ENCODE results near the gene ATP2B2. TPM values are rescaled to one million over a fixed set of nuclear protein-coding genes. Genes with fewer than 3 reads are reported as not detected.
A peak's percentile ranks its signal among the peaks of the same experiment; 100 is the strongest.

The ATP2B2 gene
- total RNA-seq, 1 donor: 0.27 TPM

DNA sequence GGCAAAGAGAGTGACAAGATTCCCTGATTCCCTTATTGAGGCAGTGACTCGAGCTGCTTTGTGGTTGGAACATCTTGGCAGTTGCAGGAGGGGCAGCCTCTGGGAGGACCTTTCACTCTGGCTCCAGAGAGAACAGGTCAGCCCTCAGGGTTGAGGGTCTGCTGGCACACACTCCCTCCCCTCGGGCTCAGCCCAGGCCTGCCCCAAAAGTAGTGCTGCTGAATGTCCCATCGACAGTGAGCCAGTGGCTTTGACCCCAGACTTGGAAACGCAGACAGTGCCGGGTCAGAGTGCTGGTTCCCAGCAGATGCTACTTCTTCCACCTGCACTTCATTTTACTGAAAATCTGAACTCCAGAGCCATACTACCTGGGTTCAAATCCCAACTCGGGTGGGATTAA lies 25.6 kb upstream of the ATP2B2 start:
- no peak for DNase-seq (ENCODE audit: low read depth in 2 of 3, low spot score in 2 of 3)

DNA sequence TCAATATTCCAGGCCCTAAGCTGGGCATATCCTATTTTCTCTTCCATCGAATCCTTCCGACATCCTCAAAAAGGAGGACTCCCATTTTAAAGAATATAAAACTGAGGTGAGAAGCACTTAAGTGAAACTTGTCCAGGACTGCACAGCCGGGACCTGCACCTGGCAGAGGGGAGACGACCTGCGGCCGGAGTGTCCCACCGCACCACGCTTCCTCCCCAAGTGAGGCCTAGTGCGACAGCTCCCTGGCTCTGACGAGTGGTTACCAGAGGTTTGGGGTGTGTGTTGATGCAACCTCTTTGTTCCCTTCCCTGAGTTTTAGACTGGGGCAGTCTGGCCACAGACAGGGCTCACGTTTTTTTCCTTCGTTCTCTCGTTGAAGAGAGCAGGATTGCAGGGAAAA lies 24.9 kb upstream of the ATP2B2 start:
- DNase-seq (ENCODE audit: low read depth in 2 of 3, low spot score in 2 of 3): no peak

DNA sequence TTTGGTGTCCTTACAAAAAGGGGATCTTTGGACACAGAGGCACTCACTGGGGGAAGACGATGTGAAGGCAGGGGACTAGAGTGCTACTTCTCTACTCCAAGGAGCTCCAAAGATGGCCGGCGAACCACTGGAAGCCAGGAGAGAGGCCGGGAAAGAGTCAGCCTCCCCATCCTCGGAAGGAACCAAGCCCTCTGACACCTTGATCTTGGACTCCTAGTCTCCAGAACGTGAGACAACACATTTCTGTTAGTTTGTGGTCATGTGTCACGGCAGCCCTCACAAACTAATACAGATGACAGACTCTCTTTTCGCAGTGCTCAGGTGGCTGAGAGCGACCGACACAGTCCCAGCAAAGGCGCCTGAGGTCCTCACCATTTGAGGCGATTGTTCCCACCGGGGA lies 24.4 kb upstream of the ATP2B2 start:
- no peak for DNase-seq (ENCODE audit: low read depth in 2 of 3, low spot score in 2 of 3)

DNA sequence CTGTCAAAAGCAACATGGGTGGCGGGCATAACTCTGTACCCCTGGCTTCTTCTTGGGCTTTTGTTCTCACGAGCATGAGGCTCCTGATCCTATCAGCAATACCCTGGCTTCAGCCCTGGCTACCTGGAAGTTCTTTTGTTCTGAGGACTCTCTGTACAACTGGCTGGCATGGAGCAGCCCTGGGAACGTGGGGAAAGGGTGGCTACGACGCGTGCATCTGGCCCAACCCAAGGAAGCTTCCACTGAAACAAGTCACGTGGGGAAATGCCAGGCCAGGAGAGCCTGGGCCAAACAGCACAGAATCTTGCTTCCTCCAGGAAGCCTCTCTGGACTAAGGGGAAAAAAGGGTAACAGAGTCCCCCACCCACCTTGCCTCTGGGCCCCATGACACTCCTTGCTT lies 22.7 kb upstream of the ATP2B2 start:
- DNase-seq (ENCODE audit: low read depth in 2 of 3, low spot score in 2 of 3): no peak

DNA sequence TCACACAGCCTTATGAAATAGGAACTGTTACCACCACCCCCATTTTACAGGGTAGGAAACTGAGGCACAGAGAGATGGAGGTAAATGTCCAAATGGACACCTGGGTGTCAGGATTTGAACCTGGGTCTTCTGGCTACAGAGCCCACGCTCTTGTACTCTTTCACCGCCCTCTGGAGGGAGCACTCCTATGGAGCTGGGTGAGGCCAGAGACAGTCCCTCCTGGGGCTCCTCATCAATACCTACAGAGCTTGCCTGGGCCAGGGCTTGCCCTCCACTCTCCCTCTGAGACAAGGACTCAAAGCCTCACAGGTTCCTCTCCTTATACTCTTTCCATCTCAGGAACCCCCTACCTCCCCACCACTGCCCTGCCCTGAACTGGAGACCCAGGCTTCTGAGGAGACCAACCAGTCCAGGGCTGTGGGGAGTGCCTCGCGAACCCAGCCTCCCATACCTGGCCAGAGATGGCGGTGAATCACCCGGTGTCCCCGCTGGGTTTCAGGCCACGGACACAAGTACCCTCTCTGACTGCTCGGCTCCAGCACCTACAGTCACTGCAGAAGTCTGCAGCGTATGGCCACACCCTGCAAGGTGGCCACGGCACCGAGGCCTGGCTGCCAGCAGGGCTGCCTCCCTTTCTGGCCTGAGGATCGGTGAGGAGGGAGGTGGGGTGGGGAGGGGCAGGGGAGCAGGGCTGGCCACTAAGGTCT lies 22.1 kb upstream of the ATP2B2 start:
- no peak for DNase-seq (ENCODE audit: low read depth in 2 of 3, low spot score in 2 of 3)

DNA sequence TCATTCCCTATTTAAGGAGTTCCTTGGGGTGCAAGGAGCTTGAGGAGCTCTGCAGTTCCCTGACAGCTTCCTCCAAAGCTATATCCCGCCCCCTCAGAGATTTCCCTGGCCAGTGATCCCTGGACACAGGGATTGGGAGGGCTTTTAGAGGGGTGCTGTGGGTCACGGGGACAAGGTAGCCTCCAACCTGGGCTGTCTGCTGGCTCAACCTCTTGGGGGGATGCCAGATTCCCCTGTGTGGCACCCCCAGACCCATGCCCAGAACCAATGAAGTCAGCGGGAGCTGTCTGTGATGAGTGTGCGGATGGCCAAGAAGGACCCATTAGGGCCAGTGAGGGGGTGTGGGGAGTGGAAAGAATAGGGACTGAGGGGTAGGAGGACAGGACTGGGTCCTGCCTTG lies 21.0 kb upstream of the ATP2B2 start:
- DNase-seq (ENCODE audit: low read depth in 2 of 3, low spot score in 2 of 3): no peak

DNA sequence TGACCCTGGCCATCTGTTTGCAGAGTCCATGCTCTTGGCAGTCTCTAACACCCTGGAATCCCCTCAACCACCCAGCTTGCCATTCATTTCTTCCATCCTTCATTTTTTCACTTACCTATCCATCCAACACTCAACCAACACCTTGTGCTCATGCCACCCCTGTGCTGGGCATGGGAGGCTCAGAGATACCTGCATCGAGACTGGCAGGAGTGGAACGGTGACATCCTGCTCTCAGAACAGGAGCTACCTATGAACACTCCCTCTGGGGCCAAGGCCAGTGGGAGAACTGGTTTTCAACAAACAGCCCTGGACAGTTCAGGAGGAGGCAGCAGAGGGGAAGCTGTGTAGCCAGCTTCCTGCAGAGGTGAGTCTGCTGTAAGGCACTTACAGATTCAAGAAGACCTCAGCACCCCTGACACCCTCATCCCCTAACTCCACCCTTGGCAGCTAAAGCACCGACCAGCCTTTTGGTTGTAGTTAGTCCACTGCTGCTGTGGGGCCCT lies 19.5 kb upstream of the ATP2B2 start:
- no peak for DNase-seq (ENCODE audit: low read depth in 2 of 3, low spot score in 2 of 3)

DNA sequence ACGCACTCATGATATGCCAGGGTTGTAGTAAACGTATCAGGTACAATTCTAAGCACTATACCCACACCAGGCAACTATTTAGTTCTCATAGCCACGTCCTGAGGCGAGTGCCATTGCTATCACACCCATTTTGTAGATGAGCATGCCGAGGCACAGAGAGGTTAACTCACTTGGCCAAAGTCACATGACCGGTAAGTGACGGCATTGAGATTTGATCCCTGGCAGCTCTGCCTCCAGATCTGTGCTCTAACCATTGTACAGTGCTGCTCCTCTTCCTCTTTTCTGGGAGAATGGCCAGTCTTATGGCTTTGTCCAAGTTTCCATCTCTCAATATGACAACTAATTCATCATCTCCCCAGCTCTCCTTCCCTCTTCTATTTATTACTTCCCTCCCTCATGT lies 18.9 kb upstream of the ATP2B2 start:
- DNase-seq (ENCODE audit: low read depth in 2 of 3, low spot score in 2 of 3): no peak

DNA sequence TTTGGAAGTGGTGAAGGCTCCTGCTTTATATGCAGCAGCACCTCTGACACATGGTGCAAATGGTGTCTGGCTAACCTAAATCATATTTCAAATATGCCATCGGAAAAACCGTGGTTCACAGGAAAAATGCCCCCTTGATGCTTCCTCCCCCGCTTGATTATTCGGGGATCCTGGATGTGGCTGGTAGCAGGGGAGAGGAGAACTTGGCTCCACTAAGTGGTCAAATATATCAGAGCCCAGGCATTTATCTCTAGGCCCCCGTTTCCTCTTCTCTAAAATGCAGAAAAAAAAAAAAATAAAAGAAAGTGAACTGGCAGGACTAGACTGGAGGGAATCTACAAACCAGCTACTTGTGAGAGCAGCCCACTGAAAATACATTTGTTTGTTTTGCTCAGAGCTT lies 18.2 kb upstream of the ATP2B2 start:
- peak in 2 of 3 donors; percentile 54 to 78 for DNase-seq (ENCODE audit: low read depth in 2 of 3, low spot score in 2 of 3)

DNA sequence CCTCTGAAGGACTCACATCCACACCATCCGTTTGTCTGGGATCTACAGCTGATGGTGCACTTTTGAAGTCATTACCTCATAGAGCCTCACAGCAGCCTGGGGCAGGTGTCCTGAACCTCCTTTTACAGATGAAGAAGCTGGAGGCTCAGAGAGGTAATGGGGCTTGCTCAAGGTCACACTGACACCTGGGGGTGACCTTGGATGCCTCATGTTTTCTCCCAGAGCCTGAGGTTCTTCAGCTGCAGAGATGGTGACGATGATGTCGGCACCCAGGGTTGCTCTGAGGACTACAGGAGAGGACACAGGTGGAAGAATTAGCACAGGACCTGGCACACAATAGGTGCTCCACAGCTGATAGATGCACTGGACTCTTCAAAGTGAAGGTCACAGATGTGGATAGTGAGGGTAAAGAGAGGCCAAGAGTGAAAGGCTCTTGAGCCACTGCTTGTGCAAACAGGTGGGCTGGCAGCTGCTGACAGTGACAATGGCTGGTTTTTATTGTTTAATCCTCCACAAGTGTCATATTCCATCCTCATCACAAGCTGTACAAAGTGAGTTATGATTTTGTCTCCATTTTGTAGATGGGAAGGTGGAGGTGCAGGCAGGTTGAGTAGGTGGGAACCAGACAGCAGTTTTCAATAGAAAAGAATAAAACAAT lies 17.4 kb upstream of the ATP2B2 start:
- DNase-seq (ENCODE audit: low read depth in 2 of 3, low spot score in 2 of 3): no peak

DNA sequence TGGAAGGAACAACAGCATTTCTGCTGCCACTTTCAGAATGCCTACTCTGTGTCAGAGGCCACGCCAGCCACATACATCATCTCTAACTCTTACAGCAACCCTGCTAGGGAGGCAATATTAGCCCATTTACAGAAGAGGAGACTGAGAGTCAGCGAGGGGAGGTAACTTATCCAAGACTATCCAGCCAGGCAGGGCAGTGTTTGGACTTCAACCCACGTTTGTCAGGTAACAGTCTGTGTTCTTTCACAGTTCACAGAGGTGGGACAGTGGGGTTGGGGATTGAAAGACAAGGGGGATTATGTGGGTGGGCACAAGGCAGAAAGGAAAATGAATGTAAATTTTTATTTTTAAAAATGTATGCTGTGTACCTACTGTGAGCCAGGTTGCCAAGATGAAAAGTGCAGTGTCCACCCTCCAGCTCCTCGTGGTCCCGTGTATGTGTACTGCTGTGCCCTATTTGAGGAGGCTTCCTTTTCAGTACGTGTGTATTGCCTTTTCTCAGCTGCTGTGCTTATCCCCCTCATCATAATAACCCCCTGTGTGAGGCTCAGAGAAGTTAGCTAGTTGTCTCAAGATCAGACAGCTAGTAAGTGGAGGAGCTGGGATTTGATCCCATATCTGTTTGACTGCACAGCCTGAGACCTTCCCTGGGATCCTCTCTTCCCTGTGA lies 16.5 kb upstream of the ATP2B2 start:
- DNase-seq (ENCODE audit: low read depth in 2 of 3, low spot score in 2 of 3): no peak

DNA sequence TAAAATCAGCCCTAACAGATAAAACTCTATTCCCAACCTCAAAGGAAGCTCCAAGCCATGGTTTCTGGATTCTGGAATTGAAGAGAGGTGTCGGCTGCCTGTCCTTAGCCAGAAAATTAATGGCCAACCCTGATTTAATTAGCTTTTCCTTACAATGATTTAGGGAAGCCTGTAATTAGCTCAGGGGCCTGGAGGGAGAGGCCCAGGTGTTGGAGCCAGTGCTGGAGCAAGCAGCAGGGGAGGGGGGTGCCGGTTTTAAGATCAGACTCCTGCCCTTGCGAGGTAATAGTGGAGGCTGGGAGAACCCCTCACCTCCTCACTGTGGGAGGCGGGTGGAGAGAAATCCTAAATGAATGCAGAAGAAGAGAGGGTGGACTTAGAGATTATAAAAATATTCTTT lies 14.7 kb upstream of the ATP2B2 start:
- no peak for DNase-seq (ENCODE audit: low read depth in 2 of 3, low spot score in 2 of 3)

DNA sequence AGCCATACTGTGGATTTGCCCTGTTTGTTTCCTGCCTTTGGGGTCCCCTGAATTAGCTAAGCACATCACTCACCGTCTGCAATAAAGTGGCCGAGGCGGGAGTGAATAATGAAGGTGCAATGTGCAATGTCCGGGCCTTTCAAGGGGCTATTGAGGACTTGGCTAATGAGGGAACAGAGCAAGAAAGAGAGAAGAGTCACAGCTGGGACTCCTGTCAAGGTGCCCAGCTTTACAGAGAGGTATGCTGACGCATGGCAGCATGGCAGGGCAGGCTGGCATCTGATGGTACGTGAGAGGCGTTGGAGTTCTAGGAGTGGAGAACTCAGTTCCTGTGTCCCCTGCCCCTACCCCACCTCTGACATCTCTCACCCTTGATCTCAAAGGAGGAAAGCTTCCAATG lies 13.8 kb upstream of the ATP2B2 start:
- no peak for DNase-seq (ENCODE audit: low read depth in 2 of 3, low spot score in 2 of 3)

DNA sequence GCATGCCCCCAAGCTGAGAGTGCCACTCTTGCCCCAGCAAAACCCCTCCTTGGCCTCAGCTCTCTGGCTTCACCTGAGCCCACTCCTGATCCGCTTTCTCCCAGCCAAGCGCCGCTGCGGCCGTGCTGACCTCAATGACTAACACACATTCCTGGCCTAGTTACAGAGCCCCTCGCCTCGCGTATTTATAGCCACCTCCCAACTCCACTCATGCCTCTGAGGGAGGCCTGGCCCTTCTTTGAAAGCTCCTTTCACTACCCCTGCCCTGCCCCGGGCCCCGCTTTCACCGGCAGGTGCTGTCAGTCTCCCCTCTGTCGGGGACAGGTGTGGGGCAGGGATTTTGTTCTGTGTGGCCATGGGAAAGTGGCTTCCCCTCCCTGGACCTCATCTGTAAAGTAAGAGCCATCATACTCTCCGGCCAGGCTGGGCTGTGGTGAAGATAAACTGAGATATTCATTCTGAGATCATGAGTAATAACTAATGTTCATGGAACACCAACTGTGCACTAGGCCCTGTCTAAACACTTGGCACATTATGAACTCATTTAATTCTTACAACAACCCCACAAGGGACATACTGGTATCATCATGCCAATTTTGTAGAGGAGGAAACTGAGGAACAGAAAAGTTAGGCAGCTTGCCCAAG lies 13.2 kb upstream of the ATP2B2 start:
- DNase-seq (ENCODE audit: low read depth in 2 of 3, low spot score in 2 of 3): no peak

DNA sequence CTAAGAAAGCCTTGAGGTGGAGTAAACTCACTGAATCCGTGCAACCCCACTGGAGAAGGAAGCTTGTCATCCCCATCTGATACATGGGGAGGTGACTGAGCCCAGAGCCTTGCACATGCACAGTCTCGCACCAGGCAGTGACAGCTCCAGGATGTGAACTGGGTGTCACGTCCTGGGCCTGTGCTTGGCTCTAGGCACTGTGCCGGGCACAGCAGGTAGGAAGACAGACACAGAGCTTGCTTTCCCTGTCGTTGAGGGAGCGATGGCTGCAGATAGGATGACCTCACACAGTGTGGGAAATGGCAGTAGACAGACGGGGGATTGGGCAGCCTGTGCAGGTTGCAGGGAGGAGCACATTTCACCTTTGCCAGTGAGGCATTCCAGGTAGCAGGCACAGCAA lies 12.2 kb upstream of the ATP2B2 start:
- DNase-seq (ENCODE audit: low read depth in 2 of 3, low spot score in 2 of 3): no peak

DNA sequence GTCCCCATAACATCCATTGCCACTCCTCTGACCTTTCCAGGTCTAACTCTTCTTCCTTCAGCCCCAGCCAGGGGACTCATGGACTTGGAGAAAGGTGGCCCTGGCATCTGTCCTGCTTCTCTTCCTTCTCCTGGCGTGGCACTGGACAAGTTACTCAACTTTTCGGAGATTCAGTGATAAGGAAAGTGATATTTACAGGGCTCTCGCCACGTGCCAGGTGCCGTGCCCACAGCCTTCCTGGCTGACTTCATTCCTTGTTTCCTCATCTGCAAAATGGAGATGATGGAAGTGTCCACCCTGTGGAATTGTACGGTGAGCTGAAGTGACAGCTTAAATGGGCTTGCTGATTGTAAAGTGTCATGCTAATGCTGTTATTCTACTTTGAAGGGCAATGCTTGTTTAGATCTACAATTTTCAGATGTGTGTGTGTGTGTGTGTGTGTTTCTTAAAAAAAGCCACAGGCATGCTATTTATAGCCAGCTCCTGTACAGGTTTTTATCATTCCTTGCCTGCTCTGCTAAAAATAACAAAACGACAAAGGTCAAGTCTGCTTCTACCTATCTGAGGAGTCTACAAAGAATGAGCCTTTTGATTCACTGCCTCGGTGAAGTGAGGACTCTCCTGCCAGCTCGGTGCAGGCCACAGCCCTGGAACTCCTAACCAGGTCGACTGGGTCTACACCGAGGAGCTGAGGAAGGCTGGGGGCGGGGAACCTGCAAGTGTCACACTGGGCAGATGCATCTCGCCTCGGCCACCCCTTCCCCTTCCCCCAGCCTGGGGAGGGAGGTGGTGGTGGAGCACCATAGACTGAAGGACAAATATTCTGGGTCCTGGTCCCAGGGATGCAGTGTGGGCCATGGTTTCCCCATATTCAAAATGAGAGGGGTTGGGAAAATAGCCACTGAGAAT lies 11.4 kb upstream of the ATP2B2 start:
- DNase-seq (ENCODE audit: low read depth in 2 of 3, low spot score in 2 of 3): no peak

DNA sequence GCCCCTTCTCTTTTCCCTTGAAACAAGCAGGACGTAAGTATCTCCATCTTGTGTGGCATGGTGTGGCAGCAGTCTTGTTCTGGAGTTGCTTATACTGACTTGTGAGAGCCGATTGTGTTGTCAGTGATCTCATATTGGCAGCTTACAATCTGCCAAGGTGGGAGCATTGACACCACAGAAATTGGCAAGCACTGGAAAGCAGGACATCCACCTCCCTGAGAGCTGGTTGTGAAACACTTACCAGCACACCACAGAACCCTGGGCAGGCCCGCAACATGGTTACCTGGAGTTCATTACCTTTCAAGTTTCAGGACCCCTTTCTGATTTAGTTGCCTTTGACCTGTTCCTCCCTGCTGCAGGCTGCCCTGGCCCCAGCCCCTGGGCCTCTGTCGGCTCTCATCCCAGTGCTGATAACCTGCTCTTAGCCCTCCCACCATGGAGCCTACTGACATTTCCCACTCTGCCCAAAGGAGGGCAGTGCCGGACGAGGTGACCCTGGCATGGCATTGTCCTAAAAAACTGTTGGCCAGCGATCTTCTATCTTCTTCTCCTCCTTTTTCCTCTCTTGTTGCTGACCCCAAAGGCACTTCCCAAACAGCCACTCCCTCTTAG lies 10.6 kb upstream of the ATP2B2 start:
- no peak for DNase-seq (ENCODE audit: low read depth in 2 of 3, low spot score in 2 of 3)

DNA sequence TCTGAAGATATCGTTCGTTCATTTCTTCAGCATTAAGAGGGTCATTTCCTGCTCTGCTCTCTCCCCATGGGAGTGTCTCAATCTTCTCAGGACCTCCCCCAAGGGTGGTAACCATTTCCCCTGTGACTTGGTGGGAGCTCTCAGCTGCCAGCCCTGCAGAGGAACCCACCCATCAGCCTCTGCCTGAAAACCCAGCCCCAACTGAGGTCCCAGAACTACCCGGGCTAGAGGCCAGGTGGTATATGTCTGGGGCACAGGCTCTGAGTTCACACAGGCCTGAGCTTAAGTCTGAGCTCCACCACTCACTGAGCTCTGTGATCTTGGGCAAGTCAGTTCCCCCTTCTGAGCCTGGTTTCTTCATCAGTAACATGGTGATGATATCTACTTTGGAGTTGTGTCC lies 10.0 kb upstream of the ATP2B2 start:
- no peak for DNase-seq (ENCODE audit: low read depth in 2 of 3, low spot score in 2 of 3)

DNA sequence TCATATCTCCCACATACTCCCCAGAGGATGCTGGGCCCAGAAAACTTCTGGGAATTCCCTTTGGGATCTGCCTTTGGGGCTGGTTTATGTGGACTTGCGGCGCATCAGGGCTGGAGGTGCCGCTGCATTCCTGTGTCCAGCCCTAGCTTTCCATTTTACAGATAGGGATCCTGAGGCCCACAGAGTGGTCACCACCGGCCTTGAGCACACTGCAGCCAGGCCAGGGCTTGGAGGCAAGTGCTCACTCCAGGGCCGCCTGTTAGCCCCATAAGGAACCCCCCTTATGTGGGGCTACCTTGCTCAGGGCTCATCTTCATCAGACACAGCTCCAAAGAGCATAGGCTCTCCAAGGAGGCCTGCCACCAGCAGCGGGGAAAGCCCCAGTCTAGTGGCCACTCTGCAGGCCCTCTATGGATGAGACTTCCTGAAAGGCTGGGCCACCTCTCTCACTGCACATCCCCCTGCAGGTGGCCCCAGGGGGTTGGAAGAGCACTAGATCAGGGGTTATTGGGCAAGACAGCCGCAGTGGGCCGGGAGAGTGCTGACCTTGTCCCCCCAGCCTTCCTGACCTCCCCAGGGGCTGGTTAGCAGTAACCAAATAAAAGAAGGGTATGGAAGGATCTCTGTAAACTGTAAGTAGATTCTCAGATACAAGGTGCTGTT lies 9.2 kb upstream of the ATP2B2 start:
- no peak for DNase-seq (ENCODE audit: low read depth in 2 of 3, low spot score in 2 of 3)

DNA sequence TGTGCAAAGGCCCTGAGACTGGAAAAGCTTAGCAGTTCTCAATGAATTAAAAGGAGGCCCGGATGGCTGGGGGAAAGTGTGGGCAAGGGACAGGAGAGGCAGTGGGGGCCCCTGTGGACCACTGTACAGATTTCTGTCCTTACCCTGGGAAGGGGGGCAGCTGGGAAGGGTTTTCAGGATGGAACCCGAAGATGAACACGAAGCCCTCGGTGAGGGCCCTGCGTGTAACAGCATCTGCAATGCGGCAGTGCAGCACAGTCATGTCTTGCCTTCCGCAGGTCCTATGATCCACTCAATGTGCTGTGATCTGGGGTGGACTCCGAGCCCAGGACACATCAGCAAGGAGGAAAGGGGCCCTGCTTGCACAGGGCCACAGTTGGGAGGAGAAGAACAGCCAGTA lies 7.9 kb upstream of the ATP2B2 start:
- no peak for DNase-seq (ENCODE audit: low read depth in 2 of 3, low spot score in 2 of 3)

Measured in hematopoietic multipotent progenitor cell (in vitro differentiated cells).